Measurements from ENCODE around the gene ASIC3.
"Not testable (repeated sequence)": the region's sequence is repeated elsewhere in the genome, so short reads cannot be mapped to it uniquely, and the experiment has no call there.

The ASIC3 gene

GRCh38 chr7:151010307-151011096 is 37.8 kb upstream of the ASIC3 start:
- TF ChIP-seq POLR2A (IDR thresholded peaks at IDR 0.05; ENCODE audit: low read depth, low read length): 0 out of 2 replicates have a peak, but pooled peaks have one; percentile 14
- DNase-seq (ENCODE audit: insufficient read length, low spot score) (no peak), FAIRE-seq (no peak)

- no peak for FAIRE-seq
- TF ChIP-seq POLR2A (IDR thresholded peaks at IDR 0.05; ENCODE audit: low read depth, low read length): no peak
- no peak for DNase-seq (ENCODE audit: insufficient read length, low spot score)
Measured at GRCh38 chr7:151011097-151011409, 37.3 kb upstream of the ASIC3 start.

- DNase-seq (ENCODE audit: insufficient read length, low spot score); FAIRE-seq: not testable (repeated sequence)
Measured at GRCh38 chr7:151011616-151012015, 36.7 kb upstream of the ASIC3 start.

- DNase-seq (ENCODE audit: insufficient read length, low spot score): no peak
- FAIRE-seq: no peak
- TF ChIP-seq POLR2A (IDR thresholded peaks at IDR 0.05; ENCODE audit: low read depth, low read length): no peak
Measured at GRCh38 chr7:151012031-151012692, 36.2 kb upstream of the ASIC3 start.

GRCh38 chr7:151012911-151013347 is 35.4 kb upstream of the ASIC3 start:
- FAIRE-seq (no peak), DNase-seq (ENCODE audit: insufficient read length, low spot score) (no peak)
- TF ChIP-seq POLR2A (IDR thresholded peaks at IDR 0.05; ENCODE audit: low read depth, low read length): no peak

- TF ChIP-seq POLR2A (IDR thresholded peaks at IDR 0.05; ENCODE audit: low read depth, low read length): no peak
- FAIRE-seq: no peak
- no peak for DNase-seq (ENCODE audit: insufficient read length, low spot score)
Measured at GRCh38 chr7:151013356-151013732, 35.0 kb upstream of the ASIC3 start.

GRCh38 chr7:151013733-151014497 is 34.4 kb upstream of the ASIC3 start:
- TF ChIP-seq POLR2A (IDR thresholded peaks at IDR 0.05; ENCODE audit: low read depth, low read length): no peak
- FAIRE-seq: no peak
- no peak for DNase-seq (ENCODE audit: insufficient read length, low spot score)

GRCh38 chr7:151014950-151015349 is 33.4 kb upstream of the ASIC3 start:
- DNase-seq (ENCODE audit: insufficient read length, low spot score) (peak; percentile 85), FAIRE-seq (no peak)
- TF ChIP-seq POLR2A (IDR thresholded peaks at IDR 0.05; ENCODE audit: low read depth, low read length): no peak

- FAIRE-seq (no peak), DNase-seq (ENCODE audit: insufficient read length, low spot score) (no peak)
- TF ChIP-seq POLR2A (IDR thresholded peaks at IDR 0.05; ENCODE audit: low read depth, low read length): no peak
Measured at GRCh38 chr7:151015967-151016366, 32.4 kb upstream of the ASIC3 start.

- no peak for TF ChIP-seq POLR2A (IDR thresholded peaks at IDR 0.05; ENCODE audit: low read depth, low read length)
- no peak for DNase-seq (ENCODE audit: insufficient read length, low spot score)
- no peak for FAIRE-seq
Measured at GRCh38 chr7:151016505-151016904, 31.8 kb upstream of the ASIC3 start.

GRCh38 chr7:151016942-151017341 is 31.4 kb upstream of the ASIC3 start:
- no peak for DNase-seq (ENCODE audit: insufficient read length, low spot score)
- TF ChIP-seq POLR2A (IDR thresholded peaks at IDR 0.05; ENCODE audit: low read depth, low read length): no peak
- no peak for FAIRE-seq

- TF ChIP-seq POLR2A (IDR thresholded peaks at IDR 0.05; ENCODE audit: low read depth, low read length): no peak
- FAIRE-seq: no peak
- no peak for DNase-seq (ENCODE audit: insufficient read length, low spot score)
Measured at GRCh38 chr7:151017370-151017952, 30.9 kb upstream of the ASIC3 start.

GRCh38 chr7:151017953-151018420 is 30.3 kb upstream of the ASIC3 start:
- FAIRE-seq: no peak
- DNase-seq (ENCODE audit: insufficient read length, low spot score): no peak
- TF ChIP-seq POLR2A (IDR thresholded peaks at IDR 0.05; ENCODE audit: low read depth, low read length): no peak

All from H54 (cell line).